Left cardiac atrium (tissue), 4 donors: Measurements from ENCODE around the gene WDR26. TPM values are rescaled to one million over a fixed set of nuclear protein-coding genes. Genes with fewer than 3 reads are reported as not detected.
"Not testable (repeated sequence)": the region's sequence is repeated elsewhere in the genome, so short reads cannot be mapped to it uniquely, and the experiment has no call there.

Experiments used
- ATAC-seq, 2 donors: fragments of 200-7000 bp; cut with Tn5 transposase; one replicate each; pipeline ENCODE4 v1.9.1; 2020; ENCODE audit warnings: mild to moderate bottlenecking in 2 of 2, moderate library complexity in 2 of 2
- DNase-seq: peaks from one replicate; pipeline ENCODE4 v3.0.0-alpha.2; 2020
- intact Hi-C, 2 donors: fragments of 100-400 bp; cut with DNase I; formaldehyde crosslinking; loops; one replicate each; pipeline versions ENCODE4 v1.14.1 to v1.15.1; 2022 to 2023
- long read RNA-seq: library from polyadenylated mRNA; unstranded; transcript quantifications from one replicate; pipeline ENCODE4 v2.0.0, GENCODE V29; 2021
- total RNA-seq, 2 donors: library from RNA; stranded (reverse); fragmentation: NEBNext Ultra II Directional; extraction: Animal tissue kit (Norgen Biotek cat#: 25700); gene quantifications; one replicate each; pipeline ENCODE4 v1.2.1, GENCODE V29; 2021
- donor health status: DM: no; HTN: yes; CAD: no.
- donor health status: DM: no; HTN: yes; CAD: no; lungs with severe emphysema.
- donor health status: DM: yes; HTN: yes; CAD: no.
- donor health status: Dilated cardiomyopathy.

Gene WDR26
- 10 to 100 TPM; 54.3 to 67.4 TPM for total RNA-seq
- long read RNA-seq, full-length matches to known transcripts = 1 of 7 reads
- long read RNA-seq, partial matches to known transcripts = 0 of 7 reads
- long read RNA-seq, other reads (novel, unspliced or antisense) = 6 of 7 reads

DNA sequence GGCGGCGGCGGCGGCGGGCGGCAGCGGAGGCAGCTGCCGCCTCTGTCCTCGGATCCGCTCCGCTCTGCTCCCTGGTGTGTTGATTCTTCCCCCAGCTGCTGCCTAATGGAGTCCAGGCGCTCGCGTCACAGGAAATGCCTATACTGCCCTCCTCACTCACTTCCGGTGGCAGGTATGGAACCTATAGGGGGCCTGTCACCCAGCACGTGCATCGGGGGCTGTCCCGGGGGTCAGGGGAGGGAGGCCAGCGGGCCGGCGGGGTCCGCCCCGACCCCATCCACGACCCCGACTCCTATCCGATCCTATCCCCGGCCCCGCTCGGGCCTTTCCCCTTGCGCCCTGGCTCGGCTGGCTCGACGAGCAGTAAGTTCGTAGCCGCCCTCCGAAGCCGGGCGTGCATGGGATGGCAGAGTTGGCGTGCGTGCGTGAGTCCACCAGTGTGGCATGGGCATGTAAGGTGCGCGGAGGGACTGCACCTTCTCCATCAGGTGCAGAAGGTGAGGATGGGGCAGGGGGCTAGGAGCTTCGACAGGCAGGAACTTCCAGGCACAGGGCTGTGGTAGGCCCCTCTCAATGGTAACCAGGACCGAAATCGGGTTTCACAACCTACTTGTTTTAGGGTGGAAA is at the start of gene WDR26:
Gene WDR26 (minus strand): TSS at position 107 of the 627 bp plus-strand sequence.
- ATAC-seq = peak; percentile 86 to 87
- intact Hi-C loops = no loop called here
- peak; percentile 81 for DNase-seq

- intact Hi-C loops, ATAC-seq, DNase-seq: not testable (repeated sequence)
Observed at GRCh38 chr1:224483206-224483605, 48.6 kb upstream of the WDR26 start.

GRCh38 chr1:224482619-224483018 is 48.0 kb upstream of the WDR26 start:
- ATAC-seq = no peak
- intact Hi-C loops = no loop called here
- no peak for DNase-seq

DNA sequence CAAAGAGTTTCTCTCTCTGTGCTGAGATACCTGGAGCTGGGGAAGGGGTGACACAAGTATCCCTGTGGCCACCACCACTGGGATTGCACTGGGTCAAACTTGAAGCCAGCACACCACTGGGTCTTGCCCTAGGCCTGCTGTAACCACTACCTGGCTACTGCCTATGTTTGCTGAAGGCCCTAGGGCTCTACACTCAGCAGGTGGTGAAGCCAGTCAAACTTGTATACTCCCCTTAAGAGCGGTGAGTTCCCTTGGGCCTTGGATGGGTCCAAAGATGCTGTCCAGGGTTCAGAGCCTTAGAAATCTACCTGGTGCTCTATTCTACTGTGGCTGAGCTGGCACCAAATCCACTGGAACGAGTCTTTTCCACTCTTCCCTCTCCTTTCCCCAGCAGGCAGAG is 47.0 kb upstream of the WDR26 start:
- intact Hi-C loops = no loop called here
- DNase-seq (no peak), ATAC-seq (no peak)

- ATAC-seq, intact Hi-C loops, DNase-seq: not testable (repeated sequence)
Observed at GRCh38 chr1:224480888-224481459, 46.4 kb upstream of the WDR26 start.

GRCh38 chr1:224480200-224480599 is 45.6 kb upstream of the WDR26 start:
- intact Hi-C loops, ATAC-seq, DNase-seq: not testable (repeated sequence)

- ATAC-seq = no peak
- intact Hi-C loops = no loop called here
- no peak for DNase-seq
Observed at GRCh38 chr1:224472806-224473205, 38.2 kb upstream of the WDR26 start.

- no peak for DNase-seq
- intact Hi-C loops = no loop called here
- ATAC-seq = no peak
Observed at GRCh38 chr1:224466154-224466553, 31.6 kb upstream of the WDR26 start.

- intact Hi-C loops = loop anchor here (10.0 kb wide), 1 partner anchor 345 kb away; the partner anchor contains the start of gene FBXO28 (in 2 of the 2)
- DNase-seq = no peak
- ATAC-seq = no peak
Observed at GRCh38 chr1:224459966-224460365, 25.4 kb upstream of the WDR26 start.

- no peak for DNase-seq
- peak in 1 of 2 donors; percentile 6 for ATAC-seq
- intact Hi-C loops = loop anchor here (10.0 kb wide), 1 partner anchor 344 kb away; the partner anchor contains the start of gene FBXO28 (in 2 of the 2)
Observed at GRCh38 chr1:224458996-224459395, 24.4 kb upstream of the WDR26 start.

- intact Hi-C loops = loop anchor here (10.0 kb wide), 1 partner anchor 343 kb away; the partner anchor contains the start of gene FBXO28 (in 2 of the 2)
- no peak for DNase-seq
- ATAC-seq = no peak
Observed at GRCh38 chr1:224458296-224458695, 23.7 kb upstream of the WDR26 start.

GRCh38 chr1:224457782-224458144 is 23.2 kb upstream of the WDR26 start:
- intact Hi-C loops = loop anchor here (10.0 kb wide), 1 partner anchor 343 kb away; the partner anchor contains the start of gene FBXO28 (in 2 of the 2)
- DNase-seq (no peak), ATAC-seq (no peak)

- DNase-seq = no peak
- intact Hi-C loops = loop anchor here (10.0 kb wide), 1 partner anchor 342 kb away; the partner anchor contains the start of gene FBXO28 (in 2 of the 2)
- no peak for ATAC-seq
Observed at GRCh38 chr1:224456637-224456953, 22.0 kb upstream of the WDR26 start.

GRCh38 chr1:224454402-224455055 is 19.9 kb upstream of the WDR26 start:
- ATAC-seq (no peak), DNase-seq (no peak)
- intact Hi-C loops = loop anchor here (10.0 kb wide), 1 partner anchor 340 kb away; the partner anchor contains the start of gene FBXO28 (in 2 of the 2)

- intact Hi-C loops = loop anchor here (10.0 kb wide), 1 partner anchor 336 kb away; the partner anchor contains the start of gene FBXO28 (in 2 of the 2)
- no peak for ATAC-seq
- no peak for DNase-seq
Observed at GRCh38 chr1:224450561-224451350, 16.2 kb upstream of the WDR26 start.

- ATAC-seq = no peak
- no peak for DNase-seq
- intact Hi-C loops = loop anchor here (10.0 kb wide), 1 partner anchor 335 kb away; the partner anchor contains the start of gene FBXO28 (in 2 of the 2)
Observed at GRCh38 chr1:224450159-224450558, 15.6 kb upstream of the WDR26 start.

DNA sequence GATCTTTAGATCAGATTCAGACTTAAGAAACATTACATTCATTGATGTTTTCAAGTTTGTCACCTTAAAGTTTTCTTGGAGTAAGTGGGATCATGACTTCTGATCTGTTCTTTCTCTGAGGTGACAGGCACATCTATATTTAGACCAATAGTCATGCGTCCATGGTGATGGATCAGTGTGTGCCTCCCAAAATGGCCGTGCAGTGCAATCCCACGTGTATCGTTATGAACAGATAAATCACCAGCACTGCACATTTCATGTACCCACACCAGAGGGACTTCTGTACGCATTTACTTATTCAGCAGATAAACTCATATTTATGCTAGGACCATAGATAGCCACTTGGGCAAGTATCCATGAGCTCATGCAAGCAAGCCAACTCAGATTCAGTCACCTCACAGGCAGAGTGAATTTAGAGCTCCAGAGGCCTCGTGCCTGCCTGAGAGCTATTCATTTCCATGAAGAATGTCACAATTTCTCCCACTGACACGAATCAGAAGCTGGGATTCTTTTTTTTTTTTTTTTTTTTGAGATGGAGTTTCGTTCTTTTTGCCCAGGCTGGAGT is 13.9 kb upstream of the WDR26 start:
- intact Hi-C loops = no loop called here
- DNase-seq (no peak), ATAC-seq (peak in 1 of 2 donors; percentile 39)

DNA sequence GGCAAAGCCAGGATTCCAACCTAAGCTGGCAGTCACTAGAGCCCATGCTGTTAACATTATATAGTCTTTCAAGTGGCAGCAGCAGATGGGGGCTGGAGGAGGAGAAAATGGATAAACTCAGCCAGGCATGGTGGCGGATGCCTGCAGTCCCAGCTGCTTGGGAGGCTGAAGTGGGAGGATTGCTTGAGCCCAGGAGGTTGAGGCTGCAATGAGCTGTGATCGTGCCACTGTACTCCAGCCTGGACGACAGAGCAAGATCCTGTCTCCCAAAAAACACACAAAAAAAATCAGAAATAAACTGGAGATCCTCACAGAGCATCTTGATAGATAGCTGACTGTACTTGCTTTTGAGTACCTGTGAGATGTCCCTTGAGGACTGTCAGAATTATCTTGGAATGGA is 13.4 kb upstream of the WDR26 start:
- ATAC-seq (no peak), DNase-seq (no peak)
- intact Hi-C loops = no loop called here

DNA sequence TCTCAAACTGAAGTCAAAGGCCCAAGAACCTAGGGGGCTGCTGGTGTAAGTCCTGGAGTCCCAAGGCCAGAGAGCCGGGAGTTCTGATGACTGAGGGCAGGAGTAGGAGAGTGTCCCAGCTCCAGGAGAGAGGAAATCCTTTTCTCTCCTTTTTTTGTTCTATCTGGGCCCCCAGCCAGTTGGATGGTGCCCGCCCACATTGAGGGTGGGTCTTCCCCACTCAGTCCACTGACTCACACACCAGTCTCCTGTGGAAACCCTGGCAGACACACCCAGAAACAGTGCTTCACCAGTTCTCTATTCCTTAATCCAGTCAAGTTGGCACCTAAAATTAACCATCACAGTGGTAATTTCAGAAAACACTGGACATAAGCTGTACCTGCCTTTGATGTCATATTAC is 12.7 kb upstream of the WDR26 start:
- ATAC-seq (peak; percentile 53 to 97), DNase-seq (peak; percentile 67)
- intact Hi-C loops = no loop called here
